Tibial artery (tissue), 4 donors: ENCODE measurements around the gene KAT14.

Experiments used
- DNase-seq, 2 donors: peaks; one replicate each; pipeline ENCODE4 v3.0.0-alpha.2; 2019
- H3K27ac ChIP-seq, 2 donors: fragments of 200-600 bp; sonication (generic) in 1 of 2; 1 replicate in 1 of 2; 2 replicates in 1 of 2; pipeline ENCODE4 v1.5.1; 2018 to 2019; ENCODE audit warnings: mild to moderate bottlenecking in 1 of 2
- H3K27me3 ChIP-seq, 2 donors: fragments of 200-600 bp; sonication (generic) in 1 of 2; one replicate each; pipeline versions ENCODE4 v1.5.1 to v1.6.0; 2016 to 2019
- H3K36me3 ChIP-seq, 3 donors: fragments of 200-600 bp; sonication (generic) in 2 of 3; one replicate each; pipeline ENCODE4 v1.5.1; 2016 to 2019; ENCODE audit warnings: mild to moderate bottlenecking in 2 of 3
- H3K4me1 ChIP-seq, 4 donors: fragments of 200-600 bp; sonication (generic) in 2 of 4; 1 replicate in 3 of 4; 2 replicates in 1 of 4; pipeline ENCODE4 v1.5.1; 2016 to 2019
- H3K4me3 ChIP-seq, 2 donors: fragments of 200-600 bp; sonication (generic) in 1 of 2; 1 replicate in 1 of 2; 2 replicates in 1 of 2; pipeline ENCODE4 v1.5.1; 2018 to 2019; ENCODE audit warnings: mild to moderate bottlenecking in 2 of 2
- H3K9me3 ChIP-seq, 3 donors: fragments of 200-600 bp; sonication (generic) in 1 of 3; one replicate each; pipeline ENCODE4 v1.5.1; 2016 to 2019
- intact Hi-C: fragments of 100-400 bp; cut with DNase I; formaldehyde crosslinking; loops from one replicate; pipeline ENCODE4 v1.15.0; 2023; ENCODE audit warnings: low total_unique reads
- TF ChIP-seq, protein P1 (sequence below), 2 experiments: fragments of 200-600 bp in 1 of 2; fragments of 450-650 bp in 1 of 2; IDR thresholded peaks; one replicate each; pipeline ENCODE4 v1.5.1; 2017 to 2019; ENCODE audit warnings: antibody characterized with exemption in 2 of 2, mild to moderate bottlenecking in 1 of 2, moderate library complexity in 1 of 2

The KAT14 gene

DNA sequence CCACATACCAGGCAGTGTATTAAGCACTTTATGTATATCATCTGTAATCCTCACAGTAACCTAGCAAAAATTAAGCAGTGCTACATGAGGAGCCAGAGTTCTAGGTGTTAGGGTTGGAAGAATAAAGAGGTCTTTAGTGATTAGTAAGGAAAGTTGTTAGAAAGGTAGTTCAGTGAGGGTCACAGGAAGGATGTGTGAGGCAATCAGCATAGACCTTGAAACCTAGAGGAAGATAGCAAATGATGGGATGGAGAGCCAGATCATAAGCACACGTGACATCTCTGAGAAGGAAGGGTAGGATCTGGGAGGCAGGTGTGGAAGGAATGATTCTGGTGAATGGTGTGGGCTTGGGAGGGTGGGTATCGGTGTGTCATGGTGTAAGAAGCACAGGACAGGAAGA lies 2.2 kb downstream of the KAT14 start:
- no peak for DNase-seq
- H3K4me1 ChIP-seq, result peaks cover 0 to 30% (median 21%) of the 10 kb centered on the region in 4 donors
- H3K4me3 ChIP-seq, result no peak overlapping the region
- H3K9me3 ChIP-seq, result no peaks in the 10 kb centered on the region
- intact Hi-C loops, result loop anchor here (2.0 kb wide), 1 partner anchor 149 kb away; the partner anchor contains the start of gene ZNF133
- H3K27me3 ChIP-seq, result no peaks in the 10 kb centered on the region
- H3K36me3 ChIP-seq, result peaks cover 10 to 20% (median 16%) of the 10 kb centered on the region in 3 donors
- H3K27ac ChIP-seq, result no peak overlapping the region
- TF ChIP-seq, protein P1, sequence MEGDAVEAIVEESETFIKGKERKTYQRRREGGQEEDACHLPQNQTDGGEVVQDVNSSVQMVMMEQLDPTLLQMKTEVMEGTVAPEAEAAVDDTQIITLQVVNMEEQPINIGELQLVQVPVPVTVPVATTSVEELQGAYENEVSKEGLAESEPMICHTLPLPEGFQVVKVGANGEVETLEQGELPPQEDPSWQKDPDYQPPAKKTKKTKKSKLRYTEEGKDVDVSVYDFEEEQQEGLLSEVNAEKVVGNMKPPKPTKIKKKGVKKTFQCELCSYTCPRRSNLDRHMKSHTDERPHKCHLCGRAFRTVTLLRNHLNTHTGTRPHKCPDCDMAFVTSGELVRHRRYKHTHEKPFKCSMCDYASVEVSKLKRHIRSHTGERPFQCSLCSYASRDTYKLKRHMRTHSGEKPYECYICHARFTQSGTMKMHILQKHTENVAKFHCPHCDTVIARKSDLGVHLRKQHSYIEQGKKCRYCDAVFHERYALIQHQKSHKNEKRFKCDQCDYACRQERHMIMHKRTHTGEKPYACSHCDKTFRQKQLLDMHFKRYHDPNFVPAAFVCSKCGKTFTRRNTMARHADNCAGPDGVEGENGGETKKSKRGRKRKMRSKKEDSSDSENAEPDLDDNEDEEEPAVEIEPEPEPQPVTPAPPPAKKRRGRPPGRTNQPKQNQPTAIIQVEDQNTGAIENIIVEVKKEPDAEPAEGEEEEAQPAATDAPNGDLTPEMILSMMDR (IDR thresholded peaks at IDR 0.05), result no peak

- Histone ChIP-seq H3K27me3 (no peaks in the 10 kb centered on the region), H3K4me3 (no peak overlapping the region), H3K36me3 (peaks cover 28 to 41% (median 34%) of the 10 kb centered on the region in 3 donors), H3K4me1 (peaks cover 0 to 14% (median 7%) of the 10 kb centered on the region in 4 donors), H3K9me3 (no peaks in the 10 kb centered on the region), H3K27ac (no peak overlapping the region)
- intact Hi-C loops, result no loop called here
- TF ChIP-seq, protein P1 (IDR thresholded peaks at IDR 0.05), result no peak
- no peak for DNase-seq
These were observed 7.0 kb downstream of the KAT14 start for GRCh38 chr20:18144541-18145099.

GRCh38 chr20:18154342-18154741 lies 16.7 kb downstream of the KAT14 start:
- no peak overlapping the region for H3K4me3 ChIP-seq
- TF ChIP-seq, protein P1 (IDR thresholded peaks at IDR 0.05), result no peak
- H3K36me3 ChIP-seq, result peaks cover 25 to 57% (median 32%) of the 10 kb centered on the region in 3 donors
- no peak for DNase-seq
- no peaks in the 10 kb centered on the region for H3K27me3 ChIP-seq
- no peak overlapping the region for H3K27ac ChIP-seq
- no peaks in the 10 kb centered on the region for H3K4me1 ChIP-seq
- intact Hi-C loops, result no loop called here
- H3K9me3 ChIP-seq, result no peaks in the 10 kb centered on the region

- H3K36me3 ChIP-seq, result peaks cover 40 to 62% (median 43%) of the 10 kb centered on the region in 3 donors
These were observed 18.4 kb downstream of the KAT14 start for GRCh38 chr20:18156045-18156444.

GRCh38 chr20:18164356-18164755 lies 26.7 kb downstream of the KAT14 start:
- no peak for DNase-seq
- Histone ChIP-seq H3K27me3 (no peaks in the 10 kb centered on the region), H3K4me3 (no peak overlapping the region), H3K36me3 (peaks cover 35 to 56% (median 41%) of the 10 kb centered on the region in 3 donors), H3K4me1 (peaks cover 0 to 6% (median 3%) of the 10 kb centered on the region in 4 donors), H3K27ac (no peak overlapping the region), H3K9me3 (no peaks in the 10 kb centered on the region)
- intact Hi-C loops, result no loop called here
- TF ChIP-seq, protein P1 (IDR thresholded peaks at IDR 0.05), result no peak

More at GRCh38 chr20:18156045-18156444, 18.4 kb downstream of the KAT14 start:
- Histone ChIP-seq H3K4me3 (no peak overlapping the region), H3K27me3 (no peaks in the 10 kb centered on the region), H3K9me3 (no peaks in the 10 kb centered on the region), H3K4me1 (no peaks in the 10 kb centered on the region), H3K27ac (no peak overlapping the region)
- DNase-seq, result no peak
- TF ChIP-seq, protein P1 (IDR thresholded peaks at IDR 0.05), result no peak
- intact Hi-C loops, result no loop called here
